Measurements from ENCODE around the gene OR5M11.

The OR5M11 gene

DNA sequence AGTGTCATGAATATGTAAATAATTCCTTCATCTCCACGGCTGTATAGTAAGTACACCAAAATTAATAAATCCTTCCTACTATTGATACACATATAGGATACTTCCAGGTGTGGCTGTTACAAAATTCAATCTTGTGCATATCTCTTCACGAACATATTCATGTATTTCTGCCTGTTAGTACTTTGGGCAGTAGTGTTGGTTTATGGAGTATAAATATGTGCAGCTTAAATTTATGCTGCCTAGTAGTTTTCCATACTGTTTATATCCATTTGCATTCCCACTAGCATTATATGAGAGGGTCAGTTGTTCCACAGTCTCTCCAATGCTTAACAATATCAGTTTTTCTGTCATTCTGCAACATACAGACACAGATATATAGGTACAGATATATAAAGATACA is 47.9 kb downstream of the OR5M11 start:
- Histone ChIP-seq H3F3A (ENCODE audit: control insufficient read depth, insufficient read depth) (no peaks in the 10 kb centered on the region), H3K36me3 (ENCODE audit: control insufficient read depth, low read length) (no peaks in the 10 kb centered on the region), H3K4me1 (ENCODE audit: control insufficient read depth, low read length) (no peaks in the 10 kb centered on the region), H3K4me2 (ENCODE audit: low read length) (no peak overlapping the region), H3K79me2 (ENCODE audit: control insufficient read depth, low read length) (no peaks in the 10 kb centered on the region), H3K27ac (ENCODE audit: low read depth, low read length) (no peak overlapping the region), H3K9me3 (ENCODE audit: control insufficient read depth, insufficient read depth, low read length) (no peaks in the 10 kb centered on the region), H3K27me3 (ENCODE audit: control insufficient read depth, low read length) (no peaks in the 10 kb centered on the region), H3K9me2 (replicated peaks; ENCODE audit: control insufficient read depth, low read length) (no peaks in the 10 kb centered on the region), H3K4me3 (ENCODE audit: low read length) (no peak overlapping the region), H4K20me1 (ENCODE audit: control insufficient read depth, insufficient read depth, low read depth, low read length) (no peaks in the 10 kb centered on the region)
- no peak for TF ChIP-seq EZH2phosphoT487 (IDR thresholded peaks at IDR 0.05; ENCODE audit: borderline replicate concordance, low read length)
- no peak for TF ChIP-seq CTCF (IDR thresholded peaks at IDR 0.05; ENCODE audit: low read depth, low read length, poor library complexity, severe bottlenecking)
